Liver (tissue), 9 donors: ENCODE measurements around the gene NTN1. TPM values are rescaled to one million over a fixed set of nuclear protein-coding genes. Genes with fewer than 3 reads are reported as not detected.

Experiments used
- DNase-seq: peaks from one replicate; pipeline ENCODE4 v3.0.0-alpha.2; 2017; ENCODE audit warnings: low spot score
- H3K27ac ChIP-seq, 2 donors: one replicate each; pipeline ENCODE4 v1.7.0; 2013; ENCODE audit warnings: inconsistent platforms in 2 of 2, low read length in 2 of 2, control low read depth in 1 of 2, low read depth in 1 of 2, mild to moderate bottlenecking in 1 of 2
- H3K27me3 ChIP-seq, 4 donors: one replicate each; pipeline versions ENCODE4 v1.6.1 to v1.7.0; 2013; ENCODE audit warnings: low read length in 3 of 4, inconsistent platforms in 1 of 4, mild to moderate bottlenecking in 1 of 4, moderate library complexity in 1 of 4; ENCODE audit not compliant: control insufficient read depth in 4 of 4, insufficient read depth in 4 of 4
- H3K36me3 ChIP-seq, 4 donors: one replicate each; pipeline versions ENCODE4 v1.6.1 to v1.7.0; 2013; ENCODE audit warnings: low read length in 3 of 4, mild to moderate bottlenecking in 3 of 4, low read depth in 1 of 4, moderate library complexity in 1 of 4; ENCODE audit not compliant: control insufficient read depth in 4 of 4, insufficient read depth in 3 of 4
- H3K4me1 ChIP-seq, 4 donors: one replicate each; pipeline versions ENCODE4 v1.6.1 to v1.7.0; 2013; ENCODE audit warnings: low read length in 3 of 4, mild to moderate bottlenecking in 3 of 4, moderate library complexity in 1 of 4; ENCODE audit not compliant: control insufficient read depth in 4 of 4, insufficient read depth in 4 of 4
- H3K4me3 ChIP-seq, 3 donors: one replicate each; pipeline versions ENCODE4 v1.6.1 to v1.7.0; 2013; ENCODE audit warnings: low read length in 3 of 3, control low read depth in 1 of 3, low read depth in 1 of 3, mild to moderate bottlenecking in 1 of 3
- H3K9ac ChIP-seq, 2 donors: one replicate each; pipeline ENCODE4 v1.7.0; 2013; ENCODE audit warnings: low read length in 2 of 2, mild to moderate bottlenecking in 2 of 2, moderate library complexity in 2 of 2, control low read depth in 1 of 2, low read depth in 1 of 2
- H3K9me3 ChIP-seq, 4 donors: one replicate each; pipeline versions ENCODE4 v1.6.1 to v1.7.0; 2013; ENCODE audit warnings: low read length in 3 of 4; ENCODE audit not compliant: control insufficient read depth in 4 of 4
- EGR1 ChIP-seq, 2 donors: IDR thresholded peaks; 2 replicates each; pipeline ENCODE4 v1.6.1; 2016 to 2018; ENCODE audit warnings: antibody characterized with exemption in 2 of 2, low read depth in 2 of 2
- FOXA1 ChIP-seq: IDR thresholded peaks from 2 replicates; pipeline ENCODE4 v1.6.1; 2016; ENCODE audit warnings: antibody characterized with exemption
- FOXA2 ChIP-seq: IDR thresholded peaks from 2 replicates; pipeline ENCODE4 v1.6.1; 2016; ENCODE audit warnings: antibody characterized with exemption
- GABPA ChIP-seq, 2 donors: IDR thresholded peaks in 1 of 2; conservative IDR thresholded peaks in 1 of 2; 2 replicates each; pipeline ENCODE4 v1.6.1; 2016; ENCODE audit warnings: antibody characterized with exemption in 2 of 2, mild to moderate bottlenecking in 1 of 2, moderate library complexity in 1 of 2
- HNF4A ChIP-seq, 2 donors: conservative IDR thresholded peaks; 2 replicates each; pipeline ENCODE4 v1.6.1; 2016; ENCODE audit warnings: antibody characterized with exemption in 2 of 2, mild to moderate bottlenecking in 2 of 2
- JUND ChIP-seq, 2 donors: IDR thresholded peaks; 2 replicates each; pipeline ENCODE4 v1.6.1; 2016; ENCODE audit warnings: antibody characterized with exemption in 2 of 2
- NR2F2 ChIP-seq: IDR thresholded peaks from 2 replicates; pipeline ENCODE4 v1.6.1; 2016; ENCODE audit warnings: antibody characterized with exemption
- RAD21 ChIP-seq, 2 donors: IDR thresholded peaks; 2 replicates each; pipeline ENCODE4 v1.6.1; 2016; ENCODE audit warnings: antibody characterized with exemption in 2 of 2, mild to moderate bottlenecking in 2 of 2
- RXRA ChIP-seq, 2 donors: IDR thresholded peaks; 2 replicates each; pipeline ENCODE4 v1.6.1; 2017 to 2018; ENCODE audit warnings: antibody characterized with exemption in 2 of 2, mild to moderate bottlenecking in 1 of 2
- SP1 ChIP-seq: IDR thresholded peaks from 2 replicates; pipeline ENCODE4 v1.6.1; 2018; ENCODE audit warnings: antibody characterized with exemption, mild to moderate bottlenecking
- TAF1 ChIP-seq: conservative IDR thresholded peaks from 2 replicates; pipeline ENCODE4 v1.6.1; 2016; ENCODE audit warnings: antibody characterized with exemption, mild to moderate bottlenecking
- YY1 ChIP-seq: IDR thresholded peaks from 2 replicates; pipeline ENCODE4 v1.6.1; 2016; ENCODE audit warnings: antibody characterized with exemption, mild to moderate bottlenecking
- ZBTB33 ChIP-seq: IDR thresholded peaks from 2 replicates; pipeline ENCODE4 v1.6.1; 2016; ENCODE audit warnings: antibody characterized with exemption
- WGBS: extraction: QIAGEN DNeasy Blood & Tissue Kit; methylation state at CpG from one replicate; pipeline ENCODE4 v1.1.7; 2013; 5-methylcytosine and 5-hydroxymethylcytosine counted together
- polyA plus RNA-seq, 2 donors: library from polyadenylated mRNA; stranded (reverse) in 1 of 2; unstranded in 1 of 2; fragments of 200-250 nt in 1 of 2; fragments of >200 nt in 1 of 2; fragmentation: Nextera tagmentation in 1 of 2; extraction: Ambion mirVana in 1 of 2; gene quantifications; one replicate each; pipeline versions ENCODE4 v1.2.1 to v1.2.3, GENCODE V29; 2013 to 2015
- total RNA-seq, 2 donors: library from RNA; depleted of rRNA; stranded (reverse); fragments of >200 nt; gene quantifications; one replicate each; pipeline ENCODE4 v1.2.3, GENCODE V29; 2014
- TF ChIP-seq, protein P1 (sequence below): fragments of 150-350 bp; IDR thresholded peaks from 2 replicates; pipeline ENCODE4 v1.5.1; 2017; ENCODE audit warnings: improper control_type of control experiment, low read depth, low read length; ENCODE audit not compliant: missing input control
- TF ChIP-seq, protein P2 (sequence below): IDR thresholded peaks from 2 replicates; pipeline ENCODE4 v1.6.1; 2016; ENCODE audit warnings: antibody characterized with exemption
- TF ChIP-seq, protein P3 (sequence below): IDR thresholded peaks from 2 replicates; pipeline ENCODE4 v1.6.1; 2016; ENCODE audit warnings: antibody characterized with exemption
- TF ChIP-seq, protein P4 (sequence below): IDR thresholded peaks from 2 replicates; pipeline ENCODE4 v1.6.1; 2016; ENCODE audit warnings: antibody characterized with exemption, mild to moderate bottlenecking
- donor health status: healthy.
- donor health status: healthy.
- donor health status: healthy.
- donor health status: healthy.
- donor health status: healthy.

NTN1 gene
- total and polyA plus RNA-seq, 4 donors: 0.14 to 8.7 (median 4.3) TPM

DNA sequence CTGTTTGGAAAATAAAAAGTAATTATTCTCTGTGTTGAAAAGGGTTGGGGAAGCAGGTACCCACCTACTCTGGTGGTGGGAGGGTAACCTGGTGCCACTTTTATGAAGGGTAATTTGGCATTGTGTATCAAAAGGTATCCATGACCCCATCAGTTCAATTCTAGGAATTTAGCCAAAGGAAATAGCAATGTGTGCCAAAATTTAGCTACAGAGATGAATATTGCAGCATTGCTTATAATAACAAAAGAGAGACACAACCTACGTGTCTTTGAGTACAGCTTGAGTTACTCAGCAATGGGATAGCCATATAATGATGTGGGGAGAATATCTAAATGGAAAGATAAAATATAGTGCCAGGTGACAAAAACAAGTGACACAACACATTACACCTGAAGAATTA, 170.7 kb downstream of the NTN1 start:
- no peak for TF ChIP-seq EGR1 (IDR thresholded peaks at IDR 0.05; ENCODE audit: low read depth in 2 of 2)
- no peak for TF ChIP-seq FOXA1
- TF ChIP-seq, protein P1, sequence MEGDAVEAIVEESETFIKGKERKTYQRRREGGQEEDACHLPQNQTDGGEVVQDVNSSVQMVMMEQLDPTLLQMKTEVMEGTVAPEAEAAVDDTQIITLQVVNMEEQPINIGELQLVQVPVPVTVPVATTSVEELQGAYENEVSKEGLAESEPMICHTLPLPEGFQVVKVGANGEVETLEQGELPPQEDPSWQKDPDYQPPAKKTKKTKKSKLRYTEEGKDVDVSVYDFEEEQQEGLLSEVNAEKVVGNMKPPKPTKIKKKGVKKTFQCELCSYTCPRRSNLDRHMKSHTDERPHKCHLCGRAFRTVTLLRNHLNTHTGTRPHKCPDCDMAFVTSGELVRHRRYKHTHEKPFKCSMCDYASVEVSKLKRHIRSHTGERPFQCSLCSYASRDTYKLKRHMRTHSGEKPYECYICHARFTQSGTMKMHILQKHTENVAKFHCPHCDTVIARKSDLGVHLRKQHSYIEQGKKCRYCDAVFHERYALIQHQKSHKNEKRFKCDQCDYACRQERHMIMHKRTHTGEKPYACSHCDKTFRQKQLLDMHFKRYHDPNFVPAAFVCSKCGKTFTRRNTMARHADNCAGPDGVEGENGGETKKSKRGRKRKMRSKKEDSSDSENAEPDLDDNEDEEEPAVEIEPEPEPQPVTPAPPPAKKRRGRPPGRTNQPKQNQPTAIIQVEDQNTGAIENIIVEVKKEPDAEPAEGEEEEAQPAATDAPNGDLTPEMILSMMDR: no peak
- no peak for TF ChIP-seq HNF4A (conservative IDR thresholded peaks at IDR 0.05)
- TF ChIP-seq FOXA2: no peak
- no peak for TF ChIP-seq JUND (IDR thresholded peaks at IDR 0.05)
- no peak for TF ChIP-seq RXRA (IDR thresholded peaks at IDR 0.05)
- 13% methylated on average over 1 of the region's 1 CpG for WGBS
- Histone ChIP-seq H3K36me3 (peaks cover 0 to 2% (median 0%) of the 10 kb centered on the region in 4 donors), H3K9ac (no peak overlapping the region), H3K4me1 (no peaks in the 10 kb centered on the region), H3K4me3 (no peak overlapping the region), H3K27me3 (no peaks in the 10 kb centered on the region), H3K9me3 (no peaks in the 10 kb centered on the region), H3K27ac (no peak overlapping the region)
- DNase-seq: no peak

DNA sequence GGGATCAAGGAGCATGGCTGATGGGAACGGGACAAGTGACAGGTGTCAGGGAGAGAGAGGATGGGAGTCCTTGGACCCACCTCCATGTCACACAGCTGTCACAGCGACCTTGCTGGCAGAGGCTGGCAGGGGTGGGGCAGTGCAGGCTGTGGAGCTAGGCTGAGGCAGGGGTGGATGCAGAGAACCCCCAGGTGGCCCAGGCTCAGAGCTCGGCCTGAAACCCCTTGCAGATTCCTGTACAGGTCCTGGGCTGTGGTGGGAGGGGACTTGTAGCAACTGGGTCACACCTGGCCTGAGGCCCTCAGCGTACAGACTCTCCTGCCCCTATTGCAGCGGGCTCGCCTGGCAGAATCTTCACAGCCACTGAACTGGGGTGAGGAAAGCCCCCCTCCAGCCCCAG, 174.1 kb downstream of the NTN1 start:
- H3K27ac ChIP-seq: no peak overlapping the region
- no peak overlapping the region for H3K4me3 ChIP-seq
- 91% methylated on average over 6 of the region's 6 CpGs for WGBS
- TF ChIP-seq, protein P1: no peak
- TF ChIP-seq SP1: no peak
- no peak for TF ChIP-seq YY1
- TF ChIP-seq, protein P2, sequence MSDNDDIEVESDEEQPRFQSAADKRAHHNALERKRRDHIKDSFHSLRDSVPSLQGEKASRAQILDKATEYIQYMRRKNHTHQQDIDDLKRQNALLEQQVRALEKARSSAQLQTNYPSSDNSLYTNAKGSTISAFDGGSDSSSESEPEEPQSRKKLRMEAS: no peak
- no peak for TF ChIP-seq GABPA (IDR thresholded peaks at IDR 0.05 in 1 of 2, conservative IDR thresholded peaks at IDR 0.05 in 1 of 2)
- TF ChIP-seq, protein P3, sequence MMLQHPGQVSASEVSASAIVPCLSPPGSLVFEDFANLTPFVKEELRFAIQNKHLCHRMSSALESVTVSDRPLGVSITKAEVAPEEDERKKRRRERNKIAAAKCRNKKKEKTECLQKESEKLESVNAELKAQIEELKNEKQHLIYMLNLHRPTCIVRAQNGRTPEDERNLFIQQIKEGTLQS: no peak
- TF ChIP-seq HNF4A (conservative IDR thresholded peaks at IDR 0.05): no peak
- TF ChIP-seq TAF1: no peak
- no peak for TF ChIP-seq EGR1 (IDR thresholded peaks at IDR 0.05; ENCODE audit: low read depth in 2 of 2)
- no peak for TF ChIP-seq FOXA2
- TF ChIP-seq, protein P4, sequence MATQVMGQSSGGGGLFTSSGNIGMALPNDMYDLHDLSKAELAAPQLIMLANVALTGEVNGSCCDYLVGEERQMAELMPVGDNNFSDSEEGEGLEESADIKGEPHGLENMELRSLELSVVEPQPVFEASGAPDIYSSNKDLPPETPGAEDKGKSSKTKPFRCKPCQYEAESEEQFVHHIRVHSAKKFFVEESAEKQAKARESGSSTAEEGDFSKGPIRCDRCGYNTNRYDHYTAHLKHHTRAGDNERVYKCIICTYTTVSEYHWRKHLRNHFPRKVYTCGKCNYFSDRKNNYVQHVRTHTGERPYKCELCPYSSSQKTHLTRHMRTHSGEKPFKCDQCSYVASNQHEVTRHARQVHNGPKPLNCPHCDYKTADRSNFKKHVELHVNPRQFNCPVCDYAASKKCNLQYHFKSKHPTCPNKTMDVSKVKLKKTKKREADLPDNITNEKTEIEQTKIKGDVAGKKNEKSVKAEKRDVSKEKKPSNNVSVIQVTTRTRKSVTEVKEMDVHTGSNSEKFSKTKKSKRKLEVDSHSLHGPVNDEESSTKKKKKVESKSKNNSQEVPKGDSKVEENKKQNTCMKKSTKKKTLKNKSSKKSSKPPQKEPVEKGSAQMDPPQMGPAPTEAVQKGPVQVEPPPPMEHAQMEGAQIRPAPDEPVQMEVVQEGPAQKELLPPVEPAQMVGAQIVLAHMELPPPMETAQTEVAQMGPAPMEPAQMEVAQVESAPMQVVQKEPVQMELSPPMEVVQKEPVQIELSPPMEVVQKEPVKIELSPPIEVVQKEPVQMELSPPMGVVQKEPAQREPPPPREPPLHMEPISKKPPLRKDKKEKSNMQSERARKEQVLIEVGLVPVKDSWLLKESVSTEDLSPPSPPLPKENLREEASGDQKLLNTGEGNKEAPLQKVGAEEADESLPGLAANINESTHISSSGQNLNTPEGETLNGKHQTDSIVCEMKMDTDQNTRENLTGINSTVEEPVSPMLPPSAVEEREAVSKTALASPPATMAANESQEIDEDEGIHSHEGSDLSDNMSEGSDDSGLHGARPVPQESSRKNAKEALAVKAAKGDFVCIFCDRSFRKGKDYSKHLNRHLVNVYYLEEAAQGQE: no peak
- no peak for TF ChIP-seq NR2F2
- TF ChIP-seq RAD21 (IDR thresholded peaks at IDR 0.05): no peak
- no peak for TF ChIP-seq ZBTB33
- no peak for TF ChIP-seq RXRA (IDR thresholded peaks at IDR 0.05)
- H3K36me3 ChIP-seq: peaks cover 0 to 4% (median 0%) of the 10 kb centered on the region in 4 donors
- H3K4me1 ChIP-seq: no peaks in the 10 kb centered on the region
- no peaks in the 10 kb centered on the region for H3K9me3 ChIP-seq
- no peaks in the 10 kb centered on the region for H3K27me3 ChIP-seq
- no peak overlapping the region for H3K9ac ChIP-seq
- DNase-seq: no peak
